Astrocyte (in vitro differentiated cells and primary cell): ENCODE data around the gene GDAP1L1. TPM values are rescaled to one million over a fixed set of nuclear protein-coding genes. Genes with fewer than 3 reads are reported as not detected.

Source experiments
- DNase-seq: peaks from one replicate; pipeline ENCODE4 v3.0.0-alpha.2; 2010; ENCODE audit warnings: low read depth
- FAIRE-seq: peaks from 2 replicates; lab custom pipeline; 2011; peaks lifted over from hg19 to GRCh38; lab: Jason Lieb, UNC
- H2AFZ ChIP-seq: 2 replicates; pipeline ENCODE4 v1.6.0; 2012; ENCODE audit warnings: low read depth, low read length, inconsistent platforms
- H3K27ac ChIP-seq: 2 replicates; pipeline ENCODE4 v1.5.1; 2011; ENCODE audit warnings: low read depth, low read length, inconsistent platforms
- H3K27me3 ChIP-seq: 2 replicates; pipeline ENCODE4 v1.6.0; 2011; ENCODE audit warnings: low read length, inconsistent platforms; ENCODE audit not compliant: insufficient read depth
- H3K36me3 ChIP-seq: 2 replicates; pipeline ENCODE4 v1.5.1; 2011; ENCODE audit warnings: low read length, inconsistent platforms; ENCODE audit not compliant: insufficient read depth
- H3K4me1 ChIP-seq: 2 replicates; pipeline ENCODE4 v1.5.1; 2011; ENCODE audit warnings: low read length, inconsistent platforms; ENCODE audit not compliant: insufficient read depth
- H3K4me2 ChIP-seq: 2 replicates; pipeline ENCODE4 v1.6.0; 2012; ENCODE audit warnings: low read length, inconsistent platforms
- H3K4me3 ChIP-seq: 2 replicates; pipeline ENCODE4 v1.5.1; 2011; ENCODE audit warnings: low read depth, mild to moderate bottlenecking, low read length, inconsistent platforms; ENCODE audit not compliant: insufficient read depth
- H3K79me2 ChIP-seq: 2 replicates; pipeline ENCODE4 v1.6.0; 2012; ENCODE audit warnings: mild to moderate bottlenecking, low read length, inconsistent platforms; ENCODE audit not compliant: insufficient read depth
- H3K9ac ChIP-seq: 2 replicates; pipeline ENCODE4 v1.6.0; 2012; ENCODE audit warnings: mild to moderate bottlenecking, low read length, inconsistent platforms
- H3K9me3 ChIP-seq: 2 replicates; pipeline ENCODE4 v1.5.1; 2012; ENCODE audit warnings: low read depth, mild to moderate bottlenecking, low read length, inconsistent platforms; ENCODE audit not compliant: insufficient read depth
- H4K20me1 ChIP-seq: 2 replicates; pipeline ENCODE4 v1.6.0; 2012; ENCODE audit warnings: low read length, inconsistent platforms; ENCODE audit not compliant: insufficient read depth
- H3K27ac Mint-ChIP-seq: one replicate; pipeline ENCODE4 v1.8.0; 2021; ENCODE audit warnings: mild to moderate bottlenecking, mixed read lengths; ENCODE audit not compliant: unreplicated experiment
- H3K27me3 Mint-ChIP-seq: one replicate; pipeline ENCODE4 v1.8.0; 2021; ENCODE audit warnings: low read depth, mixed read lengths; ENCODE audit not compliant: unreplicated experiment
- H3K36me3 Mint-ChIP-seq: one replicate; pipeline ENCODE4 v1.8.0; 2021; ENCODE audit warnings: low read depth, mixed read lengths; ENCODE audit not compliant: unreplicated experiment
- H3K4me1 Mint-ChIP-seq: one replicate; pipeline ENCODE4 v1.8.0; 2021; ENCODE audit warnings: low read depth, mixed read lengths; ENCODE audit not compliant: unreplicated experiment
- H3K4me3 Mint-ChIP-seq: one replicate; pipeline ENCODE4 v1.8.0; 2021; ENCODE audit warnings: mild to moderate bottlenecking, moderate library complexity, mixed read lengths; ENCODE audit not compliant: unreplicated experiment
- H3K9me3 Mint-ChIP-seq: one replicate; pipeline ENCODE4 v1.8.0; 2021; ENCODE audit warnings: mild to moderate bottlenecking, mixed read lengths; ENCODE audit not compliant: unreplicated experiment
- EZH2 ChIP-seq: IDR thresholded peaks from 2 replicates; pipeline ENCODE4 v1.6.1; 2012; ENCODE audit warnings: mild to moderate bottlenecking, low read length, inconsistent platforms; ENCODE audit not compliant: insufficient read depth
- total RNA-seq: library from RNA; stranded (reverse); gene quantifications from 2 replicates; pipeline ENCODE4 v1.2.1, GENCODE V29; 2021
- TF ChIP-seq, protein P1 (sequence below): IDR thresholded peaks from 2 replicates; pipeline ENCODE4 v1.5.1; 2011; ENCODE audit warnings: low read depth, mild to moderate bottlenecking, inconsistent platforms, low read length, moderate library complexity; ENCODE audit not compliant: insufficient read depth

Gene GDAP1L1
- total RNA-seq, 1 donor from 2014 or later, result 0.64 TPM

DNA sequence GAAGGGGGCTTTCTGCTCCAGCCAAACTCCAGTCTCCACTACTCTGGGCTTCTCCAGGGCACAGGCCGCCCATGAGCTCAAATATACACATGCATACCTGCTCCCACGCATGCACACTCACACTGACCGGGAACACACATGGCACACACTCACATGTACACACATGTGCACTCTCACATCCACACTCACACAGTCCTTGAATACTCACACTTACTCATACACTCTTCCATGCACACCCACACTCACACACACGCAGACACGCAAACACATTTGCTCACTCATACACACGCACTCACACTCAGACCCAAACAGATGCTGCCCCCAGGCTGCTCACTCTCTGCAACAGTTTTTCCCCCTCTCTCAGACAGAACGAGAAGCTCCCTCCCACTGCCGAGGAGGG, 7.0 kb downstream of the GDAP1L1 start:
- Mint-ChIP-seq H3K9me3 (no peaks in the 10 kb centered on the region), H3K27me3 (peaks cover 29% of the 10 kb centered on the region), H3K4me1 (no peaks in the 10 kb centered on the region), H3K27ac (no peak overlapping the region), H3K36me3 (no peaks in the 10 kb centered on the region), H3K4me3 (no peak overlapping the region)
- Histone ChIP-seq H3K79me2 (no peaks in the 10 kb centered on the region), H3K27ac (no peak overlapping the region), H3K4me2 (no peak overlapping the region), H3K9ac (no peak overlapping the region), H3K4me3 (no peak overlapping the region), H3K36me3 (no peaks in the 10 kb centered on the region), H2AFZ (no peak overlapping the region), H3K4me1 (no peaks in the 10 kb centered on the region), H3K9me3 (no peaks in the 10 kb centered on the region), H3K27me3 (no peaks in the 10 kb centered on the region), H4K20me1 (no peaks in the 10 kb centered on the region)
- TF ChIP-seq, protein P1, sequence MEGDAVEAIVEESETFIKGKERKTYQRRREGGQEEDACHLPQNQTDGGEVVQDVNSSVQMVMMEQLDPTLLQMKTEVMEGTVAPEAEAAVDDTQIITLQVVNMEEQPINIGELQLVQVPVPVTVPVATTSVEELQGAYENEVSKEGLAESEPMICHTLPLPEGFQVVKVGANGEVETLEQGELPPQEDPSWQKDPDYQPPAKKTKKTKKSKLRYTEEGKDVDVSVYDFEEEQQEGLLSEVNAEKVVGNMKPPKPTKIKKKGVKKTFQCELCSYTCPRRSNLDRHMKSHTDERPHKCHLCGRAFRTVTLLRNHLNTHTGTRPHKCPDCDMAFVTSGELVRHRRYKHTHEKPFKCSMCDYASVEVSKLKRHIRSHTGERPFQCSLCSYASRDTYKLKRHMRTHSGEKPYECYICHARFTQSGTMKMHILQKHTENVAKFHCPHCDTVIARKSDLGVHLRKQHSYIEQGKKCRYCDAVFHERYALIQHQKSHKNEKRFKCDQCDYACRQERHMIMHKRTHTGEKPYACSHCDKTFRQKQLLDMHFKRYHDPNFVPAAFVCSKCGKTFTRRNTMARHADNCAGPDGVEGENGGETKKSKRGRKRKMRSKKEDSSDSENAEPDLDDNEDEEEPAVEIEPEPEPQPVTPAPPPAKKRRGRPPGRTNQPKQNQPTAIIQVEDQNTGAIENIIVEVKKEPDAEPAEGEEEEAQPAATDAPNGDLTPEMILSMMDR, result no peak
- no peak for TF ChIP-seq EZH2
- FAIRE-seq (no peak), DNase-seq (no peak)

DNA sequence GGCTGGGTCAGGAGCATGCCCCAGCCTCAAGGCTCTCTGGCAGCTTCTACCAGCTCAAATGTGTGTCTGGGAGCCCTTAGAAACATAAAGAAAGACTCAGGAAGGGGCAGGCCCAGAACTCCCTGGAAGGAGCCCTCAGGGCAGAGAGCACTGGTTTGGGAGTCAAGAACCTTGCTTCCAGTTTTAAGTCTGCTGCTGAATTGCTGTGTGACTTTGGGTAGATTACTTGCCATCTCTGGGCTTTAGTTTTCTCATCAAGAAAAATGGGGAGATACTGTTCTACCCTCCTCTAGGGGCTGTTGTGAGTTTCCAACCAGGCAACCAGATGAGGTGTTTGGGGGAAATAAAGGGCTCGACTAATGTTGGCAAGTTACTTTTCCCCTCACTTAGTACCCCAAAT, 8.8 kb downstream of the GDAP1L1 start:
- DNase-seq (no peak), FAIRE-seq (no peak)
- H3K27ac Mint-ChIP-seq, result no peak overlapping the region
- no peaks in the 10 kb centered on the region for H3K4me1 ChIP-seq
- no peaks in the 10 kb centered on the region for H4K20me1 ChIP-seq
- H3K9me3 Mint-ChIP-seq, result no peaks in the 10 kb centered on the region
- H3K4me2 ChIP-seq, result no peak overlapping the region
- TF ChIP-seq, protein P1, result no peak
- no peak for TF ChIP-seq EZH2
- no peaks in the 10 kb centered on the region for H3K9me3 ChIP-seq
- no peak overlapping the region for H3K9ac ChIP-seq
- H3K4me3 ChIP-seq, result no peak overlapping the region
- no peak overlapping the region for H2AFZ ChIP-seq
- no peak overlapping the region for H3K27ac ChIP-seq
- H3K36me3 ChIP-seq, result no peaks in the 10 kb centered on the region
- H3K4me1 Mint-ChIP-seq, result no peaks in the 10 kb centered on the region
- H3K79me2 ChIP-seq, result no peaks in the 10 kb centered on the region
- peaks cover 27% of the 10 kb centered on the region for H3K27me3 Mint-ChIP-seq
- H3K36me3 Mint-ChIP-seq, result peaks cover 1% of the 10 kb centered on the region
- no peak overlapping the region for H3K4me3 Mint-ChIP-seq
- no peaks in the 10 kb centered on the region for H3K27me3 ChIP-seq

DNA sequence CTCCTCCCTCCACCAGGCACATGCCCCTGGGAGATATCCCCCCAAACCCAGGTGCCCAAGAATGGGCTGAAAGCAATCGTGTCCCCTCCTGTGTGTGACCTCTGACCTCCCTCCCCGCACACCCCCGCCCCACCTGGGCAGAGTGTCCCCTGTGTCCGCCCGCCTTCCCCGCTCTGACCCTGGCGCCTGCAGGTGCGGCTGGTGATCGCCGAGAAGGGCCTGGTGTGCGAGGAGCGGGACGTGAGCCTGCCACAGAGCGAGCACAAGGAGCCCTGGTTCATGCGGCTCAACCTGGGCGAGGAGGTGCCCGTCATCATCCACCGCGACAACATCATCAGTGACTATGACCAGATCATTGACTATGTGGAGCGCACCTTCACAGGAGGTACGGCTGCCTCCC, 9.9 kb downstream of the GDAP1L1 start:
- TF ChIP-seq, protein P1, result no peak
- TF ChIP-seq EZH2, result no peak
- Mint-ChIP-seq H3K4me3 (no peak overlapping the region), H3K27me3 (peaks cover 33% of the 10 kb centered on the region), H3K36me3 (peaks cover 1% of the 10 kb centered on the region), H3K4me1 (no peaks in the 10 kb centered on the region), H3K9me3 (peaks cover 1% of the 10 kb centered on the region), H3K27ac (no peak overlapping the region)
- Histone ChIP-seq H2AFZ (no peak overlapping the region), H3K36me3 (no peaks in the 10 kb centered on the region), H3K79me2 (no peaks in the 10 kb centered on the region), H3K4me1 (no peaks in the 10 kb centered on the region), H3K4me3 (no peak overlapping the region), H3K27ac (no peak overlapping the region), H3K9me3 (no peaks in the 10 kb centered on the region), H3K27me3 (no peaks in the 10 kb centered on the region), H4K20me1 (no peaks in the 10 kb centered on the region), H3K4me2 (no peak overlapping the region), H3K9ac (no peak overlapping the region)
- FAIRE-seq (no peak), DNase-seq (no peak)
